HG03457 (cell line): ENCODE data around the gene TJP3.
"Not testable (repeated sequence)": the region's sequence is repeated elsewhere in the genome, so short reads cannot be mapped to it uniquely, and the experiment has no call there.

ENCODE experiments used
- ATAC-seq: cut with Tn5 transposase; IDR thresholded peaks from one replicate; pipeline ENCODE4 v1.9.1; 2021; ENCODE audit warnings: moderate number of reproducible peaks; ENCODE audit not compliant: unreplicated experiment

The TJP3 gene

GRCh38 chr19:3738477-3739220 lies 30.5 kb downstream of the TJP3 start:
- no peak for ATAC-seq

DNA sequence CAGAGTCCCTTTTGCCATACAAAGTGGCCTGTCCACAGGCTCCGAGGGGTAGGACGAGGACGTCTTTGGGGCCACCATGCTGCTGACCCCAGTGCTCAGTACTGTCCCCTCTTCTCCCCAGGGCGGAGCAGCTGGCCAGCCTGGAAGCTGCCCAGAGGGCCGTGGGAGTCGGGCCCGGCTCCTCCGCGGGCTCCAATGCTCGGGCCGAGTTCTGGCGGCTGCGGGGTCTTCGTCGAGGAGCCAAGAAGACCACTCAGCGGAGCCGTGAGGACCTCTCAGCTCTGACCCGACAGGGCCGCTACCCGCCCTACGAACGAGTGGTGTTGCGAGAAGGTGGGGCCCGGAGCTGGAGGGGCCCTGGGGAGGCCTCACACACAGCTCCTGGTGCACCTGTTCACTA lies 32.2 kb downstream of the TJP3 start:
- ATAC-seq, result no peak

- ATAC-seq, result no peak
Measured at GRCh38 chr19:3743486-3743885, 35.3 kb downstream of the TJP3 start.

- no peak for ATAC-seq
Measured at GRCh38 chr19:3745363-3746045, 37.3 kb downstream of the TJP3 start.

DNA sequence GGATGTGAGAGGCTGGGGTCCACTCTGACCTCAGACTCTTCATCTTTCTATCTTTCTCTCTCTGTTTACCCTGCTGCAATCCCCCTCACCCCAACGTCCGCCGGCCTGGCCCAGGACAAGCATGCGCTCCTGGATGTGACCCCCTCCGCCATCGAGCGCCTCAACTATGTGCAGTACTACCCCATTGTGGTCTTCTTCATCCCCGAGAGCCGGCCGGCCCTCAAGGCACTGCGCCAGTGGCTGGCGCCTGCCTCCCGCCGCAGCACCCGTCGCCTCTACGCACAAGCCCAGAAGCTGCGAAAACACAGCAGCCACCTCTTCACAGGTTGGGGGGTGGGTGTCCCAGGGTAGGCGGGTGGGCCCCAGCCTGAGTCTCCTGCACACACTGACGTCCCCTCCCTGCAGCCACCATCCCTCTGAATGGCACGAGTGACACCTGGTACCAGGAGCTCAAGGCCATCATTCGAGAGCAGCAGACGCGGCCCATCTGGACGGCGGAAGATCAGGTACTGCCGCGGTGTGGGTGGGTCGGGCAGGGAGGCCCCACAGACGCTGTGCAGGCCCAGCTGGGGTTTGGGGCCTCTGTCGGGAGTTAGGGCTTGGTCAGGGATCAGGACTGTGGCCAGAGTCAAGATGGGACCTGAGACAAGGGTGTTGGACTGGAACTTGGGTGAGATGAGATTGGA lies 38.3 kb downstream of the TJP3 start:
- ATAC-seq, result no peak

DNA sequence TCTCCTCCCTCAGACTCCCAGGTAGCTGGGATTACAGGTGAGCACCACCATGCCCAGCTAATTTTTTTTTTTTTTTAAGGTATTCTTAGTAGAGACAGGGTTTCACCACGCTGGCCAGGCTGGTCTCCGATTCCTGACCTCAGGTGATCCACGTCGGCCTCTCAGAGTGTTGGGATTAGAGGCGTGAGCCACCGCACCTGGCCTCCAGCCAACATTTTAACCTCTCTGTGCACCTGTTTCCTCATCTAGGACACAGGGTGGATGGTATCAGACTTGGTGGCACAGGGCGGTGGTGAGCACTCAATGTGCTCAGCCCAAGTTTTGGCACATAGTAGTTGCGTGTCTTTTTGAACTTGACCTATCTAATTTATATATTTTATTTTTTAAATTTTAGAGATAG lies 40.8 kb downstream of the TJP3 start:
- ATAC-seq, result no peak

GRCh38 chr19:3750211-3750610 lies 42.0 kb downstream of the TJP3 start:
- no peak for ATAC-seq

DNA sequence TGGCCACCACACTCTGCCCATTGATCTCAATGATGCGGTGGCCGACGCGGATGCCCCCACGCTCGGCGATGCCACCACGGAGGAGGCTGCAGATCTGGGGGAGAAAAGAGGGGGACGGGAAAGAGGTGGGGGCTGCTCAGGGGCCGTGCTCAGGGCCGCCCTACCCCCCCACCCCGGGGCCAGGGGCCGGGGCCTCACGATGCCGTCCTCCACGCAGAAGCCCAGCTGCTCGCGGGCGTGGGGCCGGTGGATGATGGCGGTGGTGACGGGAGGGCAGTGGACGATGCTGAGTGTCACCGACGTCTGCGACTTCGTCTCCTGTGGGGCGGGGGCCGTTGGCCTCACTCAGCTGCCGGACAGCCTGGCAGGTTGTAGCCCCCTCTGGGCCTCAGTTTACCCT lies 43.1 kb downstream of the TJP3 start:
- ATAC-seq, result no peak

GRCh38 chr19:3752492-3752891 lies 44.3 kb downstream of the TJP3 start:
- ATAC-seq, result no peak

DNA sequence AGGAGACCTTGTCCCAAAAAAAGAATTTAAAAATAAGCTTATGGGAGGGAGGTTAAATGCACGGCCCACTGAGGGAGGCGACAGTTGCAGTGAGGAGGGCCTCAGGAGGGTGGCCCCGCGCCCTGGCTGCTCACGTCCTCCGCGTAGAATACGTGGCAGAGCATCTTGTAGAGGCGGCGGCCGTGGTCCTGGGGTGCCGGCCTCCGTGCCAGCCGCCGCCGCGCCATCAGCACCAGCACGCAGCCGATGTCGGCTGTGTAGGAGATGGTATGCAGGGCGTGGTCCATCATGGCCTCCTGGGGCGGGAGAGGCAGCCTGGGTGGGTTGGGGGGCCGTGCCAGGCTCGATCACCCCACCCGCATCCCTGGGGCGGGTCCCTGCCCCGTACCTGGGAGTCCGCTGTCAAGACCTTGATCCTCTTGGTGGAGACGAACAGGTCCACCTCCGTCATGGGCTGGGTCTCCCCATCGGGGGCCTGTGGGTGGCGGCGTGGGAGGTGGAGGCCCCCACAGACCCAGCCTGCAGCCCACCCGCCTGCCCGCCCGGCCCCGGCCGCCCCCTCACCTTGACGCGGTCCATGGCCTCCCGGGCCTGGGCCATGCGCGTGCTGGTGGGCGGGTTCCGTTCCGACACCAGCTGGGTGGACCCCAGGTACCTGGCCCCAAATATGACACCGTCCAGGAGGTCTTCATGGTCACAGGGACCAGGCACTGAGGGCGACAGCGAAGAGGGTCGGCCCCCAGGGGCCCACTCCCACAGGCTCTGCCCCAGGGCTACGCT lies 45.6 kb downstream of the TJP3 start:
- ATAC-seq, result no peak

GRCh38 chr19:3757705-3758104 lies 49.5 kb downstream of the TJP3 start:
- not testable (repeated sequence) for ATAC-seq

DNA sequence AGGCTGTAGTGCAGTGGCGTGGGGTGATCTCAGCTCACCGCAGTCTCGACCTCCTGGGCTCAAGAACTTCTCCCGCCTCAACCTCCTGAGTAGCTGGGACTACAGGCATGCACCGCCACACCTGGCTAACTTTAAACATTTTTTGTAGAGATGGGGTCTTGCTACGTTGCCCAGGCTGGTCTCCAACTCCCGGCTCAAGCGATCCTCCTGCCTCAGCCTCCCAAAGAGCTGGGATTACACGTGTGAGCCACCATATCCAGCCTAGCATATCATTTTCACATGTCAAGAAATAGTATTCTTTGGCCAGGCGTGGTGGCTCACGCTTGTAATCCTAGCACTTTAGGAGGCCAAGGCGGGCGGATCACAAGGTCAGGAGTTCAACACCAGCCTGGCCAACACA lies 50.1 kb downstream of the TJP3 start:
- not testable (repeated sequence) for ATAC-seq

GRCh38 chr19:3759482-3760254 lies 51.5 kb downstream of the TJP3 start:
- ATAC-seq, result no peak

DNA sequence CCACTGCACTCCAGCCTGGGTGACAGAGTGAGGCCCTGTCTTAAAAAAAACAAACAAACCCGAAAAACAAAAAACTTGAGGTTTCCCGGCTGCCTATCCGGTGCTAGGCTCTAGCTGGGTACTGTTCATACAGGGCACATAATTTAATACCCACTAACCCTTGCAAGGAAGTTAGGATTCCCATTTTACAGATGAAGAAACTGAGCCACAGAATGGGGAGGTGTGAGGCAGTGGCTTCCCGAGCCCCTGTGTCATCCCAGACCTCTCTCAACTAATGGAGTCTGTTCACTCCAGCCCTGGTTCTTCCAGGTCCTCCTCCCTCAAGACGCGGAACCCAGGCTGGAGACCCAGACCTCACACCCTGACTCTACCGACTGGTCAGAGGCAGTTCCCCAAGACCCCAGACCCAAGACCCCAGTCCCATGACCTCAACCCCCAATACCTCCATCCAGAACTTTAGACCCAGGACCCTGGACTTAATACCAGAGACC lies 52.7 kb downstream of the TJP3 start:
- no peak for ATAC-seq

DNA sequence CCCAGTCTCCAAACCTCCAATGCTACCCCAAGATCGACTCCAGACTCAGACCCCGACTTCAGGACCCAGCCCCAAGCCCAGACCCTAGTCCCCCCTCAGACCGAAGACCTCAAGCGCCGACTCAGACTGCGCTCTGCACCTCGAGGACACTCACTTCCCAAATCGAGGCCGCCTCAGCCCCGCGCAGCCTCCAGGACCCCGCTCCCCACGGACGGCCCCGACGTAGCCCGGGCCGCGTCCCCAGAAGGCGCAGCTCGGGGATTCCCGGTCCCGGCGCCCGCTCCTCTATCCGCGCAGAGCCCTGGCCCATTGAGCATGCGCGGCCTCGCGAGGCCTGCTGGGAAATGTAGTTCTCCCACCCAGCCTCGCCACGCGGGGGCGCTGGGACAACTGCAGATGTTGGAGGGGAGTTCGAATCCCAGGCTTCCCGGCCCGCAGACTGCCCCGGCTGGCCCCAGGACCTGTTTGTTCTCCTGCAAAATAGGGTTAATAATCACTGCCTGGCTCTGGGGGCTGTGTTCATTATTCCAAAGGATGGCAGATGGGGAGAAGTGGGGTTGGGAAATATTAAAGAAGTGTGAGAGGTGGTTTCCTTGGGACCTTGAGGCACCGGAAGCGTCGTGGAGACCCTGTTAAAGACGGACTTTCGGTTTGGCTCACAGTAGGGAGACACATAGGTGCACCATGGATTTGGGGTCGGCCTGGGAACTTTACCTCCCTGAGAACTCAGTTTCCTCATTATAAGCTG lies 53.4 kb downstream of the TJP3 start, which contains the start of gene APBA3:
TSS of gene APBA3 (minus strand) at position 311 of the 748 bp plus-strand sequence. CDS start 1,428 bp downstream, outside the sequence.
- peak; percentile 49 for ATAC-seq

DNA sequence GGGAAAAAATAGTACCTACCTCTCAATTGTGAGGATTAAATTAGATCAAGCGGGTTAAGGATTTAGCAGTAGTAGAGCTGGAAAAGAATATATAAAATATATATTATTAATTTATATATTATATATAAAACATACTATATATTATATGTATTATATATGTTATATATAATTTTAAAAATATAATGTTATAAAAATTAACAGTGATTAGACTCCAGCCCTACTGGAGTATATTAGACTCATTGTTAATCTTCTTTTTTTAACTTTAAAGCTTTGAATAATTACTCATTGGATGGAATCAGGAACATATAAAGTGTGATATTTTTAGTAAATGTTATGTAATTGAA lies 53.9 kb downstream of the TJP3 start:
- no peak for ATAC-seq

- ATAC-seq, result peak; percentile 53
Measured at GRCh38 chr19:3762501-3763459, 54.6 kb downstream of the TJP3 start, which contains the start of gene MRPL54. Gene MRPL54 (plus strand): TSS chr19:3762682. CDS start chr19:3762701, 19 bp downstream.

DNA sequence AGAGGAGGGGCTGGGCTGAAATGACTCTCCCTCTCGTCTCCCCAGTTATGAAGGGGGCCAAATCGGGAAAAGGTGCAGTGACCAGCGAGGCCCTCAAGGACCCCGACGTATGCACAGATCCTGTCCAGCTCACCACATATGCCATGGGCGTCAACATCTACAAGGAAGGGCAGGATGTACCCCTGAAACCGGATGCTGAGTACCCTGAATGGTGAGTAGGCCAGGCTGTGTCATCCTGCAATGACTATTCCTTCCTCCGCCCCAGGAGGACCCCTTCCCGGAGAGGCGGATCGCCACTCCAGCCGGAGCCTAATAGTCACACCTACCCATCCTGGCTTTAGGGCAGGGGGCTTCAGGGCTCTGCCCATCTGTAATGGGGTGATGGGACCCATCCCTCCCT lies 56.9 kb downstream of the TJP3 start:
- no peak for ATAC-seq
